Immature natural killer cell (primary cell): ENCODE data around the gene CHCHD6. TPM values are rescaled to one million over a fixed set of nuclear protein-coding genes. Genes with fewer than 3 reads are reported as not detected.

Experiments
- DNase-seq, 3 donors: peaks; one replicate each; pipeline ENCODE4 v3.0.0; 2022; ENCODE audit warnings: mixed read lengths in 1 of 3
- H3K27ac Mint-ChIP-seq, 6 donors: one replicate each; pipeline ENCODE4 v1.8.0; 2020; ENCODE audit warnings: mixed read lengths in 6 of 6, mild to moderate bottlenecking in 5 of 6, inconsistent platforms in 4 of 6, moderate library complexity in 3 of 6
- H3K27me3 Mint-ChIP-seq, 3 donors: one replicate each; pipeline ENCODE4 v1.8.0; 2020 to 2021; ENCODE audit warnings: low read depth in 3 of 3, mild to moderate bottlenecking in 3 of 3, mixed read lengths in 3 of 3, moderate library complexity in 3 of 3, inconsistent platforms in 1 of 3
- H3K36me3 Mint-ChIP-seq, 3 donors: one replicate each; pipeline ENCODE4 v1.8.0; 2020; ENCODE audit warnings: mixed read lengths in 3 of 3, inconsistent platforms in 2 of 3, mild to moderate bottlenecking in 2 of 3
- H3K4me1 Mint-ChIP-seq, 2 donors: one replicate each; pipeline ENCODE4 v1.8.0; 2020; ENCODE audit warnings: inconsistent platforms in 2 of 2, mild to moderate bottlenecking in 2 of 2, mixed read lengths in 2 of 2, moderate library complexity in 1 of 2
- H3K4me3 Mint-ChIP-seq, 5 donors: one replicate each; pipeline ENCODE4 v1.8.0; 2020; ENCODE audit warnings: mild to moderate bottlenecking in 5 of 5, mixed read lengths in 5 of 5, inconsistent platforms in 3 of 5, moderate library complexity in 3 of 5
- H3K9me3 Mint-ChIP-seq, 6 donors: one replicate each; pipeline ENCODE4 v1.8.0; 2020; ENCODE audit warnings: mild to moderate bottlenecking in 6 of 6, mixed read lengths in 6 of 6, inconsistent platforms in 4 of 6, moderate library complexity in 3 of 6
- polyA plus RNA-seq, 3 donors: library from polyadenylated mRNA; unstranded; fragments of 300-500 nt; fragmentation: Illumina TruSeq; gene quantifications; one replicate each; pipeline ENCODE4 v1.2.3, GENCODE V29; 2021

CHCHD6 gene
- polyA plus RNA-seq, 3 donors from 2014 or later: 9.7 to 12.9 (median 9.7) TPM

GRCh38 chr3:126968391-126969390 lies 264.7 kb downstream of the CHCHD6 start:
- Mint-ChIP-seq H3K4me3 (no peak overlapping the region), H3K36me3 (no peaks in the 10 kb centered on the region), H3K4me1 (no peaks in the 10 kb centered on the region), H3K9me3 (no peaks in the 10 kb centered on the region), H3K27me3 (peaks cover 0 to 12% (median 4%) of the 10 kb centered on the region in 3 donors), H3K27ac (no peak overlapping the region)
- DNase-seq: no peak

- H3K9me3 Mint-ChIP-seq: peaks cover under 1 to 6% (median 2%) of the 10 kb centered on the region in 6 donors
- H3K4me3 Mint-ChIP-seq: no peak overlapping the region
- H3K27ac Mint-ChIP-seq: no peak overlapping the region
- peaks cover 0 to under 1% (median 0%) of the 10 kb centered on the region in 3 donors for H3K36me3 Mint-ChIP-seq
- H3K27me3 Mint-ChIP-seq: peaks cover 0 to 13% (median 7%) of the 10 kb centered on the region in 3 donors
- H3K4me1 Mint-ChIP-seq: no peaks in the 10 kb centered on the region
- no peak for DNase-seq
Observed at GRCh38 chr3:126969586-126969985, 265.5 kb downstream of the CHCHD6 start.

- Mint-ChIP-seq H3K27ac (no peak overlapping the region), H3K27me3 (peaks cover 4 to 18% (median 7%) of the 10 kb centered on the region in 3 donors), H3K36me3 (peaks cover 0 to 6% (median 5%) of the 10 kb centered on the region in 3 donors), H3K4me3 (no peak overlapping the region), H3K4me1 (no peaks in the 10 kb centered on the region), H3K9me3 (peaks cover 5 to 11% (median 6%) of the 10 kb centered on the region in 6 donors)
- no peak for DNase-seq
Observed at GRCh38 chr3:126970101-126970500, 266.1 kb downstream of the CHCHD6 start.

GRCh38 chr3:126970921-126971320 lies 266.9 kb downstream of the CHCHD6 start:
- DNase-seq: no peak
- Mint-ChIP-seq H3K27me3 (peaks cover 6 to 18% (median 7%) of the 10 kb centered on the region in 3 donors), H3K27ac (no peak overlapping the region)

GRCh38 chr3:126971891-126972351 lies 267.9 kb downstream of the CHCHD6 start:
- Mint-ChIP-seq H3K4me3 (no peak overlapping the region), H3K9me3 (peaks cover 8 to 16% (median 9%) of the 10 kb centered on the region in 6 donors), H3K27ac (no peak overlapping the region), H3K27me3 (peaks cover 6 to 18% (median 7%) of the 10 kb centered on the region in 3 donors), H3K36me3 (peaks cover 0 to 9% (median 8%) of the 10 kb centered on the region in 3 donors), H3K4me1 (no peaks in the 10 kb centered on the region)
- DNase-seq: no peak

More at GRCh38 chr3:126970921-126971320, 266.9 kb downstream of the CHCHD6 start:
- peaks cover 6 to 16% (median 9%) of the 10 kb centered on the region in 6 donors for H3K9me3 Mint-ChIP-seq
- peaks cover 0 to 9% (median 8%) of the 10 kb centered on the region in 3 donors for H3K36me3 Mint-ChIP-seq
- no peaks in the 10 kb centered on the region for H3K4me1 Mint-ChIP-seq
- no peak overlapping the region for H3K4me3 Mint-ChIP-seq

GRCh38 chr3:126972866-126973265 lies 268.8 kb downstream of the CHCHD6 start:
- no peaks in the 10 kb centered on the region for H3K4me1 Mint-ChIP-seq
- H3K4me3 Mint-ChIP-seq: no peak overlapping the region
- peaks cover 0 to 9% (median 8%) of the 10 kb centered on the region in 3 donors for H3K36me3 Mint-ChIP-seq
- H3K27ac Mint-ChIP-seq: no peak overlapping the region
- peaks cover 6 to 17% (median 7%) of the 10 kb centered on the region in 3 donors for H3K27me3 Mint-ChIP-seq
- peaks cover 8 to 16% (median 9%) of the 10 kb centered on the region in 6 donors for H3K9me3 Mint-ChIP-seq
- no peak for DNase-seq

- H3K9me3 Mint-ChIP-seq: peaks cover 8 to 16% (median 9%) of the 10 kb centered on the region in 6 donors
- no peaks in the 10 kb centered on the region for H3K4me1 Mint-ChIP-seq
- no peak overlapping the region for H3K4me3 Mint-ChIP-seq
- no peak overlapping the region for H3K27ac Mint-ChIP-seq
- DNase-seq: no peak
- H3K27me3 Mint-ChIP-seq: peaks cover 7 to 22% (median 11%) of the 10 kb centered on the region in 3 donors
- H3K36me3 Mint-ChIP-seq: peaks cover 0 to 9% (median 8%) of the 10 kb centered on the region in 3 donors
Observed at GRCh38 chr3:126973814-126974213, 269.8 kb downstream of the CHCHD6 start.

- Mint-ChIP-seq H3K4me1 (no peaks in the 10 kb centered on the region), H3K9me3 (peaks cover 8 to 16% (median 9%) of the 10 kb centered on the region in 6 donors), H3K27me3 (peaks cover 7 to 24% (median 14%) of the 10 kb centered on the region in 3 donors), H3K36me3 (peaks cover 0 to 9% (median 8%) of the 10 kb centered on the region in 3 donors), H3K4me3 (no peak overlapping the region), H3K27ac (no peak overlapping the region)
- DNase-seq: no peak
Observed at GRCh38 chr3:126974756-126975155, 270.7 kb downstream of the CHCHD6 start.

- peaks cover 6% of the 10 kb centered on the region in 2 donors for H3K4me1 Mint-ChIP-seq
- DNase-seq: no peak
- H3K9me3 Mint-ChIP-seq: peaks cover 8 to 16% (median 9%) of the 10 kb centered on the region in 6 donors
- peaks cover 0 to 9% (median 8%) of the 10 kb centered on the region in 3 donors for H3K36me3 Mint-ChIP-seq
- H3K4me3 Mint-ChIP-seq: no peak overlapping the region
- H3K27me3 Mint-ChIP-seq: peaks cover 12 to 31% (median 16%) of the 10 kb centered on the region in 3 donors
- H3K27ac Mint-ChIP-seq: no peak overlapping the region
Observed at GRCh38 chr3:126976906-126977305, 272.9 kb downstream of the CHCHD6 start.

- no peak for DNase-seq
- Mint-ChIP-seq H3K27ac (no peak overlapping the region), H3K27me3 (peaks cover 14 to 35% (median 17%) of the 10 kb centered on the region in 3 donors), H3K9me3 (peaks cover 8 to 16% (median 9%) of the 10 kb centered on the region in 6 donors), H3K36me3 (peaks cover 0 to 9% (median 8%) of the 10 kb centered on the region in 3 donors), H3K4me3 (no peak overlapping the region), H3K4me1 (peaks cover 11 to 12% of the 10 kb centered on the region in 2 donors)
Observed at GRCh38 chr3:126977821-126978220, 273.8 kb downstream of the CHCHD6 start.

GRCh38 chr3:126978291-126978690 lies 274.3 kb downstream of the CHCHD6 start:
- Mint-ChIP-seq H3K27ac (no peak overlapping the region), H3K4me3 (no peak overlapping the region), H3K36me3 (peaks cover 0 to 9% (median 8%) of the 10 kb centered on the region in 3 donors), H3K9me3 (peaks cover 8 to 16% (median 9%) of the 10 kb centered on the region in 6 donors), H3K4me1 (peaks cover 11 to 12% of the 10 kb centered on the region in 2 donors), H3K27me3 (peaks cover 14 to 34% (median 17%) of the 10 kb centered on the region in 3 donors)
- DNase-seq: no peak

- peaks cover 0 to 9% (median 8%) of the 10 kb centered on the region in 3 donors for H3K36me3 Mint-ChIP-seq
- no peak overlapping the region for H3K4me3 Mint-ChIP-seq
Observed at GRCh38 chr3:126979046-126979628, 275.1 kb downstream of the CHCHD6 start.

GRCh38 chr3:126980266-126980811 lies 276.3 kb downstream of the CHCHD6 start:
- peaks cover 0 to 3% (median 2%) of the 10 kb centered on the region in 6 donors for H3K9me3 Mint-ChIP-seq
- H3K4me1 Mint-ChIP-seq: peaks cover 12% of the 10 kb centered on the region in 2 donors
- peaks cover 11 to 25% (median 13%) of the 10 kb centered on the region in 3 donors for H3K27me3 Mint-ChIP-seq
- H3K27ac Mint-ChIP-seq: no peak overlapping the region
- no peak for DNase-seq
- peaks cover 0 to 2% (median under 1%) of the 10 kb centered on the region in 3 donors for H3K36me3 Mint-ChIP-seq
- no peak overlapping the region for H3K4me3 Mint-ChIP-seq

More at GRCh38 chr3:126979046-126979628, 275.1 kb downstream of the CHCHD6 start:
- peaks cover 11 to 12% of the 10 kb centered on the region in 2 donors for H3K4me1 Mint-ChIP-seq
- H3K9me3 Mint-ChIP-seq: peaks cover 6 to 14% (median 9%) of the 10 kb centered on the region in 6 donors
- peaks cover 13 to 31% (median 17%) of the 10 kb centered on the region in 3 donors for H3K27me3 Mint-ChIP-seq
- peak overlapping the region in 1 of 6 donors; percentile 28 for H3K27ac Mint-ChIP-seq
- no peak for DNase-seq
